DOHH2 (cell line): ENCODE measurements around the gene CCR5AS.

Experiments used
- CTCF ChIP-seq: fragments of 200-600 bp; sonication (generic); IDR thresholded peaks from one replicate; pipeline ENCODE4 v1.5.1; 2014; ENCODE audit warnings: antibody characterized with exemption, mild to moderate bottlenecking, low read depth, low read length; ENCODE audit not compliant: poor library complexity, severe bottlenecking
- EZH2phosphoT487 ChIP-seq: fragments of 200-600 bp; sonication (generic); IDR thresholded peaks from 2 replicates; pipeline ENCODE4 v1.6.1; 2017; ENCODE audit warnings: borderline replicate concordance, mild to moderate bottlenecking, antibody characterized with exemption, low read length, moderate library complexity, mixed read lengths

- no peak for TF ChIP-seq CTCF
- no peak for TF ChIP-seq EZH2phosphoT487
These were observed at the start of gene CCR5AS, which contains the start of gene CCRL2 for GRCh38 chr3:46406788-46407611.
